Superior temporal gyrus (tissue), 1 donor: Measurements from ENCODE around the gene PLPP6.

Experiments
- DNase-seq: peaks from one replicate; pipeline ENCODE4 v3.0.0-alpha.2; 2016; ENCODE audit errors: extremely low spot score

PLPP6 gene

DNA sequence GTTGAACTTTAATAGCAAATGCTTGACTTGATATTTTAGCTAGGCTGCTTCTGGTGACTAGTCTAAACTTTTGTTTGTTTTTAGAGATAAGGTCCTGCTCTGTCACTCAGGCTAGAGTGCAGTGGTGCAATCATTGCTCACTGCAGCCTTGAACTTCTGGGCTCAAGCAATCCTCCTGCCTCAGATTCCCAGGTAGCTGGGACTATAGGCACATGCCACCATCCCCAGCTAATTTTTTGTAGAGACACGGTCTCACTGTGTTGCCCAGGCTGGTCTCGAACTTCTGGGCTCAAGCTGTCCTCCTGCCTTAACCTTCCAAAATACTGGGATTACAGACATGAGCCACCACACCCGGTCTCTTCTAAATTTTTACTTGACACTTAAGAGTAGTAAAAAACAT, 38.0 kb downstream of the PLPP6 start:
- DNase-seq: no peak

DNA sequence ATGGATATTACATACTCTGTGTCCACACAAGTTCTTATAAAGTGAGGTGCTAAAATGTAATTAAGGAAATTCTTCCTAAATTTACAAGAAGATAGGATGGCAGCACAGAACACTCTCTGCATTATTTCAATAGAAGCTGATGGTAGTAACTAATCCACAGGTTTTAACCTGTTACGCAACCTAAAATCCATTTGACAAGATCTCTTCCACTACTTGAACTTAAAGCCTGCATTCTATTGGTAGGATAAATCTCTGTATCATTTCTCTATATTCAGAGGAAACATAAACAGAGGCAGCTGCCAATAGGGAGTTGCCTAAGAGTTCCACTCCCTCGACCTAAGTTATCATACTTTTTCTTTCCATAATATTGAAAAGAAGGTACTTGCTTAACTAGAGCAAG, 38.8 kb downstream of the PLPP6 start:
- DNase-seq: no peak

DNA sequence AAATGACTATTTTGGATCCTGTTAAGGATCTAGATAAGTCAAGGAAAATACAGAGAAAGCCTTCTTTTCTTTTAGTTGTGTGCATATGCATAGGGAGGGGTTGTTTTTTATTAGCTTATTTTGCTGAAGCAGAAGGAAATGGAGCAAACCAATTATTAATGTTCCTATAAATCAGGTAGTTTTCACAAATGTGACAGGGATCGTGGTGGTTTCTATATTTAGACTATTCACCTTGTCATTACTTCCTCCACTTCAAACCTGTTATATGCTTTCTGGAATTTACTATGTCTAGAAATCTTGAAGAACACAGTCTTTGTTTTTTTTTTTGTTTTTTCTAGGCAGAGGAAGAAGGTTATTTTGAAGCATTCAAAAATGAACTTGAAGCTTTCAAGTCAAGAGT, 39.4 kb downstream of the PLPP6 start:
- DNase-seq: no peak

DNA sequence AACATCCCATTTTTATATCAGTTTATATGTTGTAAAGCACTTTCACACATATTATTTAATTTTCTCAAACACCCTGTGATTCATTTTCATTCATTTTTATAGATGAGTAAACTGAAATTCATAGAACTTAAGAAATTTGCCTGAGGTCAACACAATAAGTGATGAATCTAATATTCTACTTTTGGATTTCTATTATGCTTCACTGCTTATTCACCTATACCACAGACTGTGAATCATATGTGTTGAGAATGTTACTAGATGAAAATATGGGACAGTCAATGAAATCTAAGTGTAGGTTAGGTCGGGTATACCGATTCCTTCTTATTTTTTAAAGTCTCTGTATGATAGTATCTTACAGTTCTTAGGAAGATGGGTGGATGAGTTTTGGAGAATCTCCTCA, 42.0 kb downstream of the PLPP6 start:
- DNase-seq: no peak

DNA sequence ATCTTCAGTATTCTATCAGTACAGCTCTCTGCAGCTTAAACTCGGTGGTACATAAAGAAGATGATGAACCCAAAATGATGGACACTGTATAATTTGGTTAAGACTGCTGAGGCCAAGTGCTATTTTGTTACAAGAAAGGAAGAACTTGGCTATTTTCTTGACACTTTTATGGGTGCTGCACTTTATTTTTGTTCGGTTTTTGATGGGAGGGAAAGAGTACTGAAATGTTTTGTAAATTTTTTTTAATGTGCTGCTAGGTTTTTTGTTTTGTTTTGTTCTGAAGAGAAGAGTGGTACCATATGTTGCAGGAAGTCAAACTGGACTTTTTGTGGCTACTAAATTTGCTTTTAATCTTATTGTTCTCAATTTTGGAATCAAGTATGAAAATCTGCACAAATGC, 43.9 kb downstream of the PLPP6 start:
- no peak for DNase-seq

DNA sequence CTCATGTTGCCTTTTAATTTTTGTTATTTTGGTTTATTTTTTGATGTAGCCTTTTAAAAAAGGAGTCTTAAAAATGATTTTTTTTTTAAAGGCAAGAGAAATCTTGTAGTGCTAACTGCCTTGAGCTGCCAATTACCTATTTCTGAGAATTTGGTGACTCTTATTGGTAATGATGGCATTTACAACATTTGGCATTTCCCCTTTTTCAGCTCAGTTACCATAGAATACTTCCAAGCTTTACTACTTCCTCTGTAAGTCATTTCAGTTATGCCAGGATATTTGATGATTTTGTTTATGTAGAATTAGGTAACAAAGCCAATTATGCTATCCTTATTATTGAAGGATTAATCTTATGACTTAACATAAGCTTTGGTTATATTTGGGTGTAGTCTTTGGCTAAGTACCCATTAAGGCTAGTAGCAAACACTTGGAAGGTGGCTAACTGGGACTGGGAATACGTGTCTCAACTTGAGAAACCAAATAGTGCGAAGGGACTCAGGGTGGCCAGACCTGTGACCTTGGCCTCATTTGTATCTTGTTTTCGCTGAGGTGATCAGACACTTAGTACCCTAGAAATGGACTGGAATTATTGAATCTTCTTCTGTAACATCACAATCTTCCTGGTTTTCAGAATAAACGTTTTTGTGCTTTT, 45.0 kb downstream of the PLPP6 start:
- DNase-seq: no peak

DNA sequence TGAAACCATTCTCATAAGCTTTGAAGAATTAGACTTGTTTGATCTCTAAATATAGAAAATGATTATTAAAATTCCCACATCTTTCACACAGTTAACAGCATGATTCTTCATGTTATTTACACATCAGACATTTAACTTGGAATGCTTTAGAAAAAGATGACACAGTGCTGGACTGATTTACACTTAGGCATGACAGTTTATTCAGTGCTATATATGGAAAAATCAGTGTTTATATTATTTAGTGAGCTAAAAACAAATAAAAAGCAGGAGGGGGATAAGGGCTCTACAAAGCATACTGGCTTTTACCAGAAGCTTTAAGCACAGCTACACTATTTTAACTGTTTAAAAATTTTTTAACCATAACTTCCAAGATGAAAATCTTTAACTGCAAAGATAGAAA, 47.3 kb downstream of the PLPP6 start:
- no peak for DNase-seq

DNA sequence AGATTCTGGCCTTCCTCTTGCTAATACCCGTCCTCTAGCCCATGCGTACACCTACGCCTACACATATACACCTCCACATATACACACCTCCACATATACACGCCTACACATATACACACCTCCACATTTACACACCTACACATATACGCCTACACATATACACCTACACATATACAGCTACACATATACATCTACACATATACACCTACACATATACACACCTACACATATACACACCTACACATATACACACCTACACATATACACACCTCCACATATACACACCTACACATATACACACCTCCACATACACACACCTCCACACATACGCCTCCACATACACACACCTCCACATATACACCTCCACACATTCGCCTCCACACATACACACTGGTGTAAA, 51.8 kb downstream of the PLPP6 start:
- DNase-seq: no peak

DNA sequence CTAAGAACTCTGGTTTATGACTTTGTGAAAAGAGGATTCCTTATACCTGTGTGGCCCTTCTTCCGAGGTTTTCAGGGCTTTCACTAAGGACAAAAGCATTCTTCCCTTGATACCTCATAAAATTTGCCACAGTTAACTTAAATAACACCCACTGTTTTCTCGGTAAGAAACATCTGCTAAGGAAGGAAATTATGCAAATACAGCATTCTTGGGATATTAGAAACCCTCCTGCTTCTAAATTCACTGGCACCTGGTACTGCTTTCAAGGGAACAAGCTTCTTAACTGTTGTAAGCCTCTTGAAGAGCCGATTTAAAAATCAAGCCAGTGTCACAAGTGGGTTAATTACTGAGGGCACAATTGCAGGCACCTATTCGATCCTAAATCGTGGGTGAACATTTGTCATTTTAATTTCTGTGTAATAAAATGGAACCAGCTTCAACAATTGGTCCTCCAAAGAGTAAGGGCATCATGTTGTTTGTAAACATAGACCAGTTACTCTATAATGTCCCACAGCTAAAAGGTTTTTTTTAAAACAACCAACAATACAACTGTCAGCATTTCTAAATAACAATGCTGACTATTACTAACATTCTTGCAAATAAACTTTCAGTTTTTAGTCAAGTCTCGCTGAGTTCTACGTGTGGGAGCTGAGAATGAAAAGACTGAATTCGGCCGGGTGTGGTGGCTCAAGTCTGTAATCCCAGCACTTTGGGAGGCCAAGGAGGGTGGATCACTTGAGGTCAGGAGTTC, 52.3 kb downstream of the PLPP6 start:
- DNase-seq: no peak
